Measurements from ENCODE around the gene SPHK1.

SPHK1 gene

GRCh38 chr17:76410328-76410965 is 26.0 kb downstream of the SPHK1 start:
- no peak for TF ChIP-seq CTCF (conservative IDR thresholded peaks at IDR 0.05; ENCODE audit: low read depth, low read length)
- H3K4me3 ChIP-seq (ENCODE audit: low read depth, low read length), result no peak overlapping the region
- DNase-seq (ENCODE audit: low read depth), result no peak

- DNase-seq (ENCODE audit: low read depth), result no peak
- no peak overlapping the region for H3K4me3 ChIP-seq (ENCODE audit: low read depth, low read length)
- TF ChIP-seq CTCF (conservative IDR thresholded peaks at IDR 0.05; ENCODE audit: low read depth, low read length), result no peak
These were observed 26.8 kb downstream of the SPHK1 start for GRCh38 chr17:76411247-76411646.

GRCh38 chr17:76414334-76415295 is 30.2 kb downstream of the SPHK1 start:
- H3K4me3 ChIP-seq (ENCODE audit: low read depth, low read length), result no peak overlapping the region
- no peak for TF ChIP-seq CTCF (conservative IDR thresholded peaks at IDR 0.05; ENCODE audit: low read depth, low read length)
- DNase-seq (ENCODE audit: low read depth), result peak; percentile 66

GRCh38 chr17:76415786-76416185 is 31.4 kb downstream of the SPHK1 start:
- H3K4me3 ChIP-seq (ENCODE audit: low read depth, low read length), result no peak overlapping the region

GRCh38 chr17:76416457-76416856 is 32.0 kb downstream of the SPHK1 start:
- H3K4me3 ChIP-seq (ENCODE audit: low read depth, low read length), result no peak overlapping the region
- TF ChIP-seq CTCF (conservative IDR thresholded peaks at IDR 0.05; ENCODE audit: low read depth, low read length), result no peak
- no peak for DNase-seq (ENCODE audit: low read depth)

More at GRCh38 chr17:76415786-76416185, 31.4 kb downstream of the SPHK1 start:
- TF ChIP-seq CTCF (conservative IDR thresholded peaks at IDR 0.05; ENCODE audit: low read depth, low read length), result no peak
- DNase-seq (ENCODE audit: low read depth), result no peak

- H3K4me3 ChIP-seq (ENCODE audit: low read depth, low read length), result no peak overlapping the region
- no peak for TF ChIP-seq CTCF (conservative IDR thresholded peaks at IDR 0.05; ENCODE audit: low read depth, low read length)
- no peak for DNase-seq (ENCODE audit: low read depth)
These were observed 32.5 kb downstream of the SPHK1 start for GRCh38 chr17:76416899-76417298.

Measured in choroid plexus epithelial cell (primary cell).